ENCODE measurements around the gene NIPA2. TPM values are rescaled to one million over a fixed set of nuclear protein-coding genes. Genes with fewer than 3 reads are reported as not detected.

NIPA2 gene
- total and polyA plus RNA-seq, 2 of the 13 experiments (the other 11 are each of a cell fraction or from before 2014, with no cell fraction given): 29.0 to 56.2 TPM

DNA sequence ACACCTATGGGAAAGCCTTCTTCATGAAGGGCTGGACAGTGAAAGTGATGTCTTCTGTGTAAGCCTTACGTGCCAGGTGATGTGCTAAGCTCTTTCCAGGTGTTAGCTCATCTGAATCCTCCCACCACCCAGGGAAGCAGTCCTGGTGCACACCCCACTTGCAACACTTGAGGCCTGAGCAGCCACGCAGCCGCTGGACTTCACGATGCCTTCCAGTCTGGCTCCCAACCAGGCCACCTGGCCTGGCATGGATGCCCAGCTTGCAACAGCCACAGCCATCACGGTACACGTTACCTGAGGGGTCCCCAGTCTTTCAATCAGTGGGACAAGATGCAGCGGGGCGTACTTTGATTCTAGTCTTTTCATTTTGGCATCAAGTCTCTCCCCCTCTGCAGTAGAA lies 35.8 kb downstream of the NIPA2 start:
- H3K27me3 ChIP-seq (ENCODE audit: control insufficient read depth in 1 of 2, insufficient read depth in 2 of 2, low read length in 2 of 2): no peaks in the 10 kb centered on the region
- TF ChIP-seq SUZ12 (IDR thresholded peaks at IDR 0.05; ENCODE audit: low read depth, low read length) (no peak), HINFP (CRISPR knock-in tag; IDR thresholded peaks at IDR 0.05; ENCODE audit: low read depth) (no peak), ZNF879 (CRISPR knock-in tag; IDR thresholded peaks at IDR 0.05) (no peak), RARG (CRISPR knock-in tag; IDR thresholded peaks at IDR 0.05; ENCODE audit: low read depth) (no peak), ZNF609 (CRISPR knock-in tag; IDR thresholded peaks at IDR 0.05; ENCODE audit: borderline replicate concordance) (no peak)
- TF ChIP-seq, protein P1, sequence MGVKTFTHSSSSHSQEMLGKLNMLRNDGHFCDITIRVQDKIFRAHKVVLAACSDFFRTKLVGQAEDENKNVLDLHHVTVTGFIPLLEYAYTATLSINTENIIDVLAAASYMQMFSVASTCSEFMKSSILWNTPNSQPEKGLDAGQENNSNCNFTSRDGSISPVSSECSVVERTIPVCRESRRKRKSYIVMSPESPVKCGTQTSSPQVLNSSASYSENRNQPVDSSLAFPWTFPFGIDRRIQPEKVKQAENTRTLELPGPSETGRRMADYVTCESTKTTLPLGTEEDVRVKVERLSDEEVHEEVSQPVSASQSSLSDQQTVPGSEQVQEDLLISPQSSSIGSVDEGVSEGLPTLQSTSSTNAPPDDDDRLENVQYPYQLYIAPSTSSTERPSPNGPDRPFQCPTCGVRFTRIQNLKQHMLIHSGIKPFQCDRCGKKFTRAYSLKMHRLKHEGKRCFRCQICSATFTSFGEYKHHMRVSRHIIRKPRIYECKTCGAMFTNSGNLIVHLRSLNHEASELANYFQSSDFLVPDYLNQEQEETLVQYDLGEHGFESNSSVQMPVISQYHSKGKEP (CRISPR knock-in tag; IDR thresholded peaks at IDR 0.05): no peak
- TF ChIP-seq, protein P2, sequence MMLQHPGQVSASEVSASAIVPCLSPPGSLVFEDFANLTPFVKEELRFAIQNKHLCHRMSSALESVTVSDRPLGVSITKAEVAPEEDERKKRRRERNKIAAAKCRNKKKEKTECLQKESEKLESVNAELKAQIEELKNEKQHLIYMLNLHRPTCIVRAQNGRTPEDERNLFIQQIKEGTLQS (CRISPR knock-in tag; IDR thresholded peaks at IDR 0.05): no peak
- no peaks in the 10 kb centered on the region for H3K9me3 ChIP-seq (ENCODE audit: low read length)
- no peak overlapping the region for H3K9ac ChIP-seq (ENCODE audit: insufficient read depth, low read depth, low read length)
- no peak overlapping the region for H2AFZ ChIP-seq (ENCODE audit: low read length)
- H3K4me2 ChIP-seq (ENCODE audit: low read depth, low read length): no peak overlapping the region
- ChIA-PET POLR2A (no interaction called here), CTCF (ENCODE audit: low intra/inter-chr PET ratio, low total read pairs) (no interaction called here)
- no peaks in the 10 kb centered on the region for H3K4me1 ChIP-seq (ENCODE audit: insufficient read depth, low read length)
- intact Hi-C loops (cut with micrococcal nuclease; ENCODE audit: unreplicated experiment): no loop called here
- 100% methylated on average over 8 of the region's 8 CpGs for WGBS (ENCODE audit: low lambda C conversion rate)
- in situ Hi-C loops (cut with HindIII; ENCODE audit: extremely low pct_ligation_motif_present, low pct_unique_long_range_greater_than_20kb): no loop called here
- H4K20me1 ChIP-seq (ENCODE audit: insufficient read depth, low read length): no peaks in the 10 kb centered on the region
- H3K79me2 ChIP-seq (ENCODE audit: insufficient read depth, low read length): no peaks in the 10 kb centered on the region
- no peak for DNase-seq (ENCODE audit: low spot score)
- no peak for FAIRE-seq
- ATAC-seq: no peak
- BruUV-seq (replicated peaks): no TSS peak
- no peak overlapping the region for H3K27ac ChIP-seq (ENCODE audit: extremely low read length, insufficient read depth, low read length)
- no peak overlapping the region for H3K4me3 ChIP-seq (replicated peaks in 1 of 3; ENCODE audit: insufficient read depth in 1 of 3, low read depth in 2 of 3, low read length in 3 of 3)
- H3K36me3 ChIP-seq (replicated peaks in 1 of 2; ENCODE audit: control insufficient read depth in 1 of 2, insufficient read depth in 2 of 2, low read length in 2 of 2): peaks cover 27 to 52% of the 10 kb centered on the region in 2 experiments; a peak in 4 of 5 replicates
